HepG2 (cell line): Measurements from ENCODE around the gene NET1. TPM values are rescaled to one million over a fixed set of nuclear protein-coding genes. Genes with fewer than 3 reads are reported as not detected.

Experiments
- AGO1 ChIP-seq: fragments of 200-400 bp; formaldehyde crosslinking; IDR thresholded peaks from 2 replicates; pipeline ENCODE4 v1.6.1; 2017; ENCODE audit warnings: mild to moderate bottlenecking, low read depth, low read length, moderate library complexity; ENCODE audit not compliant: poor library complexity, severe bottlenecking
- CC2D1A ChIP-seq: sonication (generic); formaldehyde crosslinking; IDR thresholded peaks from 2 replicates; pipeline ENCODE4 v1.8.1; 2023; ENCODE audit warnings: mild to moderate bottlenecking, missing genetic modification reagents
- FLYWCH1 ChIP-seq: sonication (generic); formaldehyde crosslinking; IDR thresholded peaks from 2 replicates; pipeline ENCODE4 v1.8.1; 2023; ENCODE audit warnings: mild to moderate bottlenecking, missing genetic modification reagents
- GPN1 ChIP-seq: sonication (generic); formaldehyde crosslinking; IDR thresholded peaks from 2 replicates; pipeline ENCODE4 v1.5.1; 2020; ENCODE audit warnings: missing genetic modification reagents, borderline replicate concordance
- HINFP ChIP-seq: sonication (generic); formaldehyde crosslinking; IDR thresholded peaks from 2 replicates; pipeline ENCODE4 v1.4.0; 2020; ENCODE audit warnings: low read depth, mild to moderate bottlenecking, missing genetic modification reagents
- HMG20B ChIP-seq: conservative IDR thresholded peaks from 2 replicates; pipeline ENCODE4 v1.6.1; 2016; ENCODE audit warnings: missing genetic modification reagents, missing compliant biosample characterization
- HNRNPH1 ChIP-seq: fragments of 200-400 bp; formaldehyde crosslinking; optimal IDR thresholded peaks from 2 replicates; pipeline ENCODE3; 2017; ENCODE audit warnings: mild to moderate bottlenecking, low read depth, low read length
- HNRNPLL ChIP-seq: fragments of 200-400 bp; formaldehyde crosslinking; IDR thresholded peaks from 2 replicates; pipeline ENCODE4 v1.6.1; 2017; ENCODE audit warnings: mild to moderate bottlenecking, low read depth, low read length; ENCODE audit not compliant: poor library complexity, severe bottlenecking
- ISX ChIP-seq: sonication (generic); formaldehyde crosslinking; conservative IDR thresholded peaks from 2 replicates; pipeline ENCODE4 v1.5.0; 2020; ENCODE audit warnings: missing genetic modification reagents
- ONECUT2 ChIP-seq: sonication (generic); formaldehyde crosslinking; IDR thresholded peaks from 2 replicates; pipeline ENCODE4 v1.4.0; 2020; ENCODE audit warnings: missing genetic modification reagents
- SALL1 ChIP-seq: sonication (generic); formaldehyde crosslinking; IDR thresholded peaks from 2 replicates; pipeline ENCODE4 v1.8.0; 2022; ENCODE audit warnings: mild to moderate bottlenecking, missing genetic modification reagents
- SIN3A ChIP-seq: IDR thresholded peaks from 2 replicates; pipeline ENCODE4 v1.6.1; 2011; ENCODE audit warnings: low read depth, mild to moderate bottlenecking, control low read depth, low read length, borderline replicate concordance
- TAF1 ChIP-seq: sonication (generic); formaldehyde crosslinking; IDR thresholded peaks from 2 replicates; pipeline ENCODE4 v1.4.0; 2020; ENCODE audit warnings: missing genetic modification reagents
- TGIF2 ChIP-seq: IDR thresholded peaks from 2 replicates; pipeline ENCODE4 v1.6.1; 2016; ENCODE audit warnings: control low read depth, missing compliant biosample characterization
- TIGD3 ChIP-seq: sonication (generic); formaldehyde crosslinking; IDR thresholded peaks from 2 replicates; pipeline ENCODE4 v1.5.1; 2020; ENCODE audit warnings: mild to moderate bottlenecking, missing genetic modification reagents, borderline replicate concordance
- ZBTB33 ChIP-seq: sonication (generic); formaldehyde crosslinking; IDR thresholded peaks from 2 replicates; pipeline ENCODE4 v1.4.0; 2020; ENCODE audit warnings: missing genetic modification reagents
- ZBTB39 ChIP-seq: sonication (generic); formaldehyde crosslinking; IDR thresholded peaks from 2 replicates; pipeline ENCODE4 v1.5.0; 2020; ENCODE audit warnings: missing genetic modification reagents
- ZBTB8A ChIP-seq: sonication (generic); formaldehyde crosslinking; IDR thresholded peaks from 2 replicates; pipeline ENCODE4 v1.4.0; 2020; ENCODE audit warnings: mild to moderate bottlenecking, low read depth, missing genetic modification reagents, borderline replicate concordance
- ZMYM4 ChIP-seq: sonication (generic); formaldehyde crosslinking; IDR thresholded peaks from 2 replicates; pipeline ENCODE4 v1.8.1; 2023; ENCODE audit warnings: mild to moderate bottlenecking, missing genetic modification reagents
- ZNF282 ChIP-seq: fragments of 450-650 bp; IDR thresholded peaks from 2 replicates; pipeline ENCODE4 v1.6.1; 2018; ENCODE audit not compliant: partially characterized antibody
- ZNF33A ChIP-seq: sonication (generic); formaldehyde crosslinking; IDR thresholded peaks from 2 replicates; pipeline ENCODE4 v1.5.1; 2020; ENCODE audit warnings: missing genetic modification reagents, mild to moderate bottlenecking, moderate library complexity, borderline replicate concordance
- ZNF589 ChIP-seq: sonication (generic); formaldehyde crosslinking; conservative IDR thresholded peaks from 2 replicates; pipeline ENCODE4 v1.8.0; 2022; ENCODE audit warnings: mild to moderate bottlenecking, moderate library complexity, missing genetic modification reagents
- ZNF703 ChIP-seq: sonication (generic); formaldehyde crosslinking; IDR thresholded peaks from 2 replicates; pipeline ENCODE4 v1.5.1; 2020; ENCODE audit warnings: missing genetic modification reagents, mild to moderate bottlenecking, moderate library complexity, borderline replicate concordance
- ZNF780A ChIP-seq: sonication (generic); formaldehyde crosslinking; IDR thresholded peaks from 2 replicates; pipeline ENCODE4 v1.8.0; 2022; ENCODE audit warnings: mild to moderate bottlenecking, missing genetic modification reagents, moderate library complexity
- ZSCAN12 ChIP-seq: sonication (generic); formaldehyde crosslinking; IDR thresholded peaks from 2 replicates; pipeline ENCODE4 v1.9.0; 2021; ENCODE audit warnings: mild to moderate bottlenecking, missing genetic modification reagents
- polyA plus RNA-seq, 8 experiments: library from polyadenylated mRNA; depleted of rRNA in 3 of 8; stranded (reverse) in 7 of 8; unstranded in 1 of 8; fragments of >200 nt; fragmentation: Illumina TruSeq in 4 of 8; extraction: Trizol in 4 of 8; gene quantifications; 2 replicates each; pipeline versions ENCODE4 v1.2.1 to v1.2.3, GENCODE V29; 2011 to 2016; ENCODE audit warnings: low read depth in 4 of 8, missing spikeins in 1 of 8, mixed read lengths in 1 of 8; ENCODE audit not compliant: insufficient read depth in 1 of 8
- total RNA-seq, 5 experiments: library from RNA; depleted of rRNA; stranded (reverse); fragments of >200 nt; fragmentation: Illumina TruSeq; extraction: Trizol; gene quantifications; 2 replicates each; pipeline ENCODE4 v1.2.3, GENCODE V29; 2016; ENCODE audit warnings: low read depth in 1 of 5

Gene NET1
- total and polyA plus RNA-seq, 2 of the 13 experiments (the other 11 are each of a cell fraction or from before 2014, with no cell fraction given) = 48.1 to 65.8 TPM

GRCh38 chr10:5493691-5494090 is 81.3 kb downstream of the NET1 start (continued):
- TF ChIP-seq SALL1 (CRISPR knock-in tag) (peak; percentile 60), HMG20B (CRISPR knock-in tag) (no peak), TIGD3 (CRISPR knock-in tag) (no peak), ZNF589 (no peak), ZBTB39 (CRISPR knock-in tag) (no peak), TAF1 (CRISPR knock-in tag) (no peak), AGO1 (no peak), HNRNPH1 (no peak), ZNF282 (no peak), CC2D1A (no peak), ZBTB33 (CRISPR knock-in tag) (no peak), HNRNPLL (no peak), ZNF703 (CRISPR knock-in tag) (no peak; the same call in 1 of the 2 replicates), TGIF2 (CRISPR knock-in tag) (no peak), HINFP (CRISPR knock-in tag) (no peak), ZSCAN12 (no peak), ZBTB8A (no peak), GPN1 (CRISPR knock-in tag) (no peak), ONECUT2 (CRISPR knock-in tag) (no peak), ZMYM4 (CRISPR knock-in tag) (no peak), ZNF780A (CRISPR knock-in tag) (no peak), ISX (CRISPR knock-in tag) (no peak), SIN3A (no peak), ZNF33A (CRISPR knock-in tag) (no peak), FLYWCH1 (CRISPR knock-in tag) (no peak)
